H9 (cell line): ENCODE measurements around the gene TNC. TPM values are rescaled to one million over a fixed set of nuclear protein-coding genes. Genes with fewer than 3 reads are reported as not detected.

Experiments
- DNase-seq: peaks from one replicate; pipeline ENCODE4 v3.0.0-alpha.2; 2017
- H2AFZ ChIP-seq: one replicate; pipeline ENCODE4 v1.6.1; 2013; ENCODE audit warnings: mild to moderate bottlenecking, low read length, control low read depth, moderate library complexity
- H2AK5ac ChIP-seq: 2 replicates; pipeline ENCODE4 v1.6.1; 2013; ENCODE audit warnings: low read length, control low read depth, mixed read lengths; ENCODE audit not compliant: insufficient read length
- H2BK120ac ChIP-seq: one replicate; pipeline ENCODE4 v1.6.1; 2013; ENCODE audit warnings: low read depth, mild to moderate bottlenecking, low read length, control low read depth, inconsistent platforms; ENCODE audit not compliant: poor library complexity, severe bottlenecking
- H2BK12ac ChIP-seq: 2 replicates; pipeline ENCODE4 v1.6.1; 2013; ENCODE audit warnings: low read length, control low read depth, mixed read lengths, low read depth; ENCODE audit not compliant: insufficient read length
- H2BK15ac ChIP-seq: 2 replicates; pipeline ENCODE4 v1.6.1; 2013; ENCODE audit warnings: low read depth, low read length, control low read depth
- H2BK20ac ChIP-seq: one replicate; pipeline ENCODE4 v1.6.1; 2013; ENCODE audit warnings: low read depth, mild to moderate bottlenecking, low read length, control low read depth, inconsistent platforms; ENCODE audit not compliant: poor library complexity, severe bottlenecking
- H2BK5ac ChIP-seq: 2 replicates; pipeline ENCODE4 v1.6.1; 2013; ENCODE audit warnings: low read length, control low read depth, mixed read lengths; ENCODE audit not compliant: insufficient read length
- H3K14ac ChIP-seq: 2 replicates; pipeline ENCODE4 v1.6.1; 2013; ENCODE audit warnings: low read length, control low read depth; ENCODE audit not compliant: insufficient read depth
- H3K18ac ChIP-seq: 2 replicates; pipeline ENCODE4 v1.6.1; 2013; ENCODE audit warnings: low read depth, mild to moderate bottlenecking, mixed read lengths, low read length, control low read depth; ENCODE audit not compliant: insufficient read length
- H3K23ac ChIP-seq: 2 replicates; pipeline ENCODE4 v1.6.1; 2013; ENCODE audit warnings: low read length, control low read depth, mixed read lengths, low read depth; ENCODE audit not compliant: insufficient read length
- H3K23me2 ChIP-seq: 2 replicates; pipeline ENCODE4 v1.6.1; 2013; ENCODE audit warnings: low read depth, mild to moderate bottlenecking, mixed read lengths, low read length, control low read depth; ENCODE audit not compliant: insufficient read length, poor library complexity, severe bottlenecking
- H3K27ac ChIP-seq: 2 replicates; pipeline ENCODE4 v1.5.1; 2013; ENCODE audit warnings: low read length, control low read depth, mixed read lengths, low read depth; ENCODE audit not compliant: insufficient read length
- H3K27me3 ChIP-seq: 2 replicates; pipeline ENCODE4 v1.6.1; 2013; ENCODE audit warnings: low read length, control low read depth, inconsistent platforms; ENCODE audit not compliant: insufficient read depth
- H3K4ac ChIP-seq: 2 replicates; pipeline ENCODE4 v1.6.1; 2013; ENCODE audit warnings: low read depth, mild to moderate bottlenecking, control low read depth, inconsistent platforms, low read length, moderate library complexity
- H3K4me1 ChIP-seq: 2 replicates; pipeline ENCODE4 v1.6.1; 2013; ENCODE audit warnings: low read length, control low read depth, inconsistent platforms; ENCODE audit not compliant: insufficient read depth
- H3K4me2 ChIP-seq: 2 replicates; pipeline ENCODE4 v1.6.1; 2013; ENCODE audit warnings: low read length, control low read depth, mixed read lengths; ENCODE audit not compliant: insufficient read length, insufficient read depth
- H3K56ac ChIP-seq: 2 replicates; pipeline ENCODE4 v1.6.1; 2013; ENCODE audit warnings: low read depth, mild to moderate bottlenecking, mixed read lengths, low read length, control low read depth; ENCODE audit not compliant: insufficient read length
- H3K79me1 ChIP-seq: 2 replicates; pipeline ENCODE4 v1.6.1; 2013; ENCODE audit warnings: low read depth, mild to moderate bottlenecking, moderate library complexity, low read length, control low read depth, inconsistent platforms; ENCODE audit not compliant: insufficient read depth, poor library complexity, severe bottlenecking
- H3K79me2 ChIP-seq: 2 replicates; pipeline ENCODE4 v1.6.1; 2013; ENCODE audit warnings: low read length, control low read depth, inconsistent platforms; ENCODE audit not compliant: insufficient read depth
- H3K9ac ChIP-seq: 2 replicates; pipeline ENCODE4 v1.6.1; 2013; ENCODE audit warnings: low read length, control low read depth, mixed read lengths; ENCODE audit not compliant: insufficient read length; ENCODE audit errors: extremely low read depth
- H3K9me3 ChIP-seq: one replicate; pipeline ENCODE4 v1.6.1; 2013; ENCODE audit warnings: low read depth, low read length, inconsistent platforms; ENCODE audit not compliant: control insufficient read depth
- H3T11ph ChIP-seq: one replicate; pipeline ENCODE4 v1.6.1; 2013; ENCODE audit warnings: mild to moderate bottlenecking, low read length, control low read depth, inconsistent platforms
- H4K20me1 ChIP-seq: one replicate; pipeline ENCODE4 v1.6.1; 2013; ENCODE audit not compliant: control insufficient read depth, insufficient read length, insufficient read depth
- H4K5ac ChIP-seq: 2 replicates; pipeline ENCODE4 v1.6.1; 2013; ENCODE audit warnings: low read depth, mild to moderate bottlenecking, mixed read lengths, low read length, control low read depth; ENCODE audit not compliant: insufficient read length
- H4K8ac ChIP-seq: replicated peaks from 2 replicates; pipeline ENCODE4 v1.6.1; 2013; ENCODE audit warnings: low read length, control low read depth, mixed read lengths, low read depth; ENCODE audit not compliant: insufficient read length
- H4K91ac ChIP-seq: 2 replicates; pipeline ENCODE4 v1.6.1; 2013; ENCODE audit warnings: low read depth, mild to moderate bottlenecking, moderate library complexity, mixed read lengths, low read length, control low read depth; ENCODE audit not compliant: insufficient read length
- H3K27ac Mint-ChIP-seq, 3 experiments: 2 replicates in 2 of 3; 3 replicates in 1 of 3; pipeline ENCODE4 v1.8.0; 2020 to 2021; ENCODE audit warnings: mixed read lengths in 3 of 3, mild to moderate bottlenecking in 1 of 3, moderate library complexity in 1 of 3
- H3K27me3 Mint-ChIP-seq: 2 replicates; pipeline ENCODE4 v1.8.0; 2021; ENCODE audit warnings: low read depth, mild to moderate bottlenecking, moderate library complexity, mixed read lengths
- H3K36me3 Mint-ChIP-seq, 3 experiments: 2 replicates in 2 of 3; 3 replicates in 1 of 3; pipeline ENCODE4 v1.8.0; 2020 to 2021; ENCODE audit warnings: low read depth in 3 of 3, mixed read lengths in 3 of 3; ENCODE audit not compliant: insufficient read depth in 1 of 3
- H3K4me1 Mint-ChIP-seq, 2 experiments: 2 replicates each; pipeline ENCODE4 v1.8.0; 2020; ENCODE audit warnings: mixed read lengths in 2 of 2
- H3K4me3 Mint-ChIP-seq, 2 experiments: 2 replicates in 1 of 2; 3 replicates in 1 of 2; pipeline ENCODE4 v1.8.0; 2020 to 2021; ENCODE audit warnings: mild to moderate bottlenecking in 2 of 2, mixed read lengths in 2 of 2, moderate library complexity in 1 of 2
- H3K9me3 Mint-ChIP-seq, 2 experiments: 2 replicates in 1 of 2; 3 replicates in 1 of 2; pipeline ENCODE4 v1.8.0; 2020; ENCODE audit warnings: mild to moderate bottlenecking in 2 of 2, mixed read lengths in 2 of 2, moderate library complexity in 1 of 2
- CTCF ChIP-seq: fragments of 200-600 bp; sonication (generic); conservative IDR thresholded peaks from 3 replicates; pipeline ENCODE4 v1.8.0; 2021; ENCODE audit warnings: antibody characterized with exemption, mild to moderate bottlenecking
- WGBS: extraction: QIAGEN DNeasy Blood & Tissue Kit; methylation state at CpG from one replicate; pipeline ENCODE4 v1.1.7; 2013; ENCODE audit warnings: missing lambda C conversion rate, low lambda C conversion rate, mixed read lengths; ENCODE audit not compliant: insufficient read length; ENCODE audit errors: extremely low coverage; 5-methylcytosine and 5-hydroxymethylcytosine counted together
- total RNA-seq: library from RNA; stranded (reverse); gene quantifications from 2 replicates; pipeline ENCODE4 v1.2.1, GENCODE V29; 2021

Gene TNC
- total RNA-seq, 1 experiment from 2014 or later: 0.63 TPM

GRCh38 chr9:115106001-115106400, 12.0 kb downstream of the TNC start:
- Histone ChIP-seq H4K5ac (no peak overlapping the region), H2BK120ac (no peak overlapping the region), H4K20me1 (no peaks in the 10 kb centered on the region), H4K91ac (no peak overlapping the region), H3K27ac (no peak overlapping the region), H2BK20ac (no peak overlapping the region), H3K9ac (no peak overlapping the region), H3K79me2 (0 out of 2 replicates have a peak, but pooled peaks cover 2% of the 10 kb centered on the region), H3K4ac (no peak overlapping the region), H3T11ph (no peak overlapping the region), H3K56ac (no peak overlapping the region), H3K4me2 (no peak overlapping the region), H3K4me1 (no peaks in the 10 kb centered on the region), H3K23me2 (no peaks in the 10 kb centered on the region), H3K27me3 (no peaks in the 10 kb centered on the region), H3K18ac (no peak overlapping the region), H3K9me3 (no peaks in the 10 kb centered on the region), H2AK5ac (no peak overlapping the region), H2BK12ac (no peak overlapping the region), H2BK5ac (no peak overlapping the region), H2AFZ (no peak overlapping the region), H4K8ac (no peak overlapping the region), H3K14ac (no peak overlapping the region), H3K79me1 (no peaks in the 10 kb centered on the region), H2BK15ac (no peak overlapping the region), H3K23ac (no peak overlapping the region)
- no peaks in the 10 kb centered on the region; a peak in 1 of 5 replicates for H3K9me3 Mint-ChIP-seq
- peaks cover 58% of the 10 kb centered on the region for H3K27me3 Mint-ChIP-seq
- no peak for TF ChIP-seq CTCF
- DNase-seq: no peak
- no peak overlapping the region for H3K27ac Mint-ChIP-seq
- WGBS: no CpG with 5 or more reads among the region's 1 CpG
- H3K36me3 Mint-ChIP-seq: no peaks in the 10 kb centered on the region
- H3K4me1 Mint-ChIP-seq: peaks cover 0 to 3% of the 10 kb centered on the region in 2 experiments; a peak in 1 of 4 replicates
- H3K4me3 Mint-ChIP-seq: no peak overlapping the region
